MCF 10A (cell line): Measurements from ENCODE around the gene CAPZB. TPM values are rescaled to one million over a fixed set of nuclear protein-coding genes. Genes with fewer than 3 reads are reported as not detected.
A peak's percentile ranks its signal among the peaks of the same experiment; 100 is the strongest.

Experiments used
- BruUV-seq: library from RNA; stranded (reverse); fragments of 400-500 nt; replicated peaks from 2 replicates; lab custom pipeline; 2021; lab: Mats Ljungman, UMichigan
- CTCF ChIA-PET: fragments of 300-600 bp; sonication (Branson Sonifier 250); formaldehyde crosslinking; extraction: SDS; loops from one replicate; lab custom pipeline; 2021; ENCODE audit warnings: antibody characterized with exemption, inconsistent platforms; lab: Yijun Ruan, JAX
- POLR2A ChIA-PET: fragments of 300-600, 350-650 bp; sonication (Branson Sonifier 250); formaldehyde crosslinking; extraction: SDS; loops from one replicate; lab custom pipeline; 2020; ENCODE audit warnings: antibody characterized with exemption, inconsistent platforms; lab: Yijun Ruan, JAX
- DNase-seq: peaks from one replicate; pipeline ENCODE4 v3.0.0-alpha.2; 2018; ENCODE audit not compliant: unreplicated experiment
- H3K27ac Mint-ChIP-seq: one replicate; pipeline ENCODE4 v1.8.0; 2022; ENCODE audit warnings: mild to moderate bottlenecking, low read depth, mixed read lengths; ENCODE audit not compliant: unreplicated experiment
- H3K27me3 Mint-ChIP-seq: one replicate; pipeline ENCODE4 v1.8.0; 2022; ENCODE audit warnings: mixed read lengths; ENCODE audit not compliant: insufficient read depth, unreplicated experiment
- H3K36me3 Mint-ChIP-seq: one replicate; pipeline ENCODE4 v1.8.0; 2022; ENCODE audit warnings: mild to moderate bottlenecking, moderate library complexity, mixed read lengths; ENCODE audit not compliant: insufficient read depth, unreplicated experiment
- H3K4me1 Mint-ChIP-seq: one replicate; pipeline ENCODE4 v1.8.0; 2022; ENCODE audit warnings: mixed read lengths; ENCODE audit not compliant: insufficient read depth, unreplicated experiment
- H3K4me3 Mint-ChIP-seq: one replicate; pipeline ENCODE4 v1.8.0; 2022; ENCODE audit warnings: mild to moderate bottlenecking, moderate library complexity, mixed read lengths; ENCODE audit not compliant: unreplicated experiment
- H3K9me3 Mint-ChIP-seq: one replicate; pipeline ENCODE4 v1.8.0; 2022; ENCODE audit warnings: mixed read lengths; ENCODE audit not compliant: unreplicated experiment
- CTCF ChIP-seq: fragments of 200-600 bp; IDR thresholded peaks from one replicate; pipeline ENCODE4 v1.8.0; 2022; ENCODE audit warnings: antibody characterized with exemption, mild to moderate bottlenecking; ENCODE audit not compliant: unreplicated experiment
- intact Hi-C: fragments of 100-400 bp; cut with micrococcal nuclease; formaldehyde crosslinking; loops from 2 replicates; pipeline ENCODE4 v1.14.1; 2022
- total RNA-seq: library from RNA; stranded (reverse); gene quantifications from 2 replicates; pipeline ENCODE4 v1.2.3, GENCODE V29; 2022

The CAPZB gene
- total RNA-seq, 1 experiment from 2014 or later = 252 TPM

- POLR2A ChIA-PET = interaction anchor here (0.6 to 3.9 kb wide), 17 partner anchors 11 to 349 kb away, joined by 3 to 24 read pairs (median 4); partner anchors contain the start of genes EMC1 and MRTO4
- BruUV-seq = TSS peak; percentile 51
- intact Hi-C loops = no loop called here
- Mint-ChIP-seq H3K27me3 (no peaks in the 10 kb centered on the region), H3K9me3 (no peaks in the 10 kb centered on the region), H3K27ac (peak within 1 kb of the TSS; percentile 84), H3K4me1 (peaks cover 27% of the 10 kb centered on the region), H3K4me3 (peak within 1 kb of the TSS; percentile 77), H3K36me3 (peaks cover 6% of the 10 kb centered on the region)
- peak; percentile 92 for DNase-seq
- peak; percentile 8 for TF ChIP-seq CTCF
- CTCF ChIA-PET = interaction anchor here (0.6 to 1.1 kb wide), 2 partner anchors 101 to 341 kb away, joined by 3 read pairs; no protein-coding TSS in a partner anchor
Observed at GRCh38 chr1:19311931-19312781, 173.2 kb downstream of the CAPZB start, which contains the start of the genes AKR7A2 and SLC66A1. AKR7A2 (minus strand) TSS chr1:19312144; CDS start chr1:19312124, 20 bp downstream. SLC66A1 (plus strand) TSS chr1:19312326; CDS start chr1:19317678, 5,352 bp downstream.

DNA sequence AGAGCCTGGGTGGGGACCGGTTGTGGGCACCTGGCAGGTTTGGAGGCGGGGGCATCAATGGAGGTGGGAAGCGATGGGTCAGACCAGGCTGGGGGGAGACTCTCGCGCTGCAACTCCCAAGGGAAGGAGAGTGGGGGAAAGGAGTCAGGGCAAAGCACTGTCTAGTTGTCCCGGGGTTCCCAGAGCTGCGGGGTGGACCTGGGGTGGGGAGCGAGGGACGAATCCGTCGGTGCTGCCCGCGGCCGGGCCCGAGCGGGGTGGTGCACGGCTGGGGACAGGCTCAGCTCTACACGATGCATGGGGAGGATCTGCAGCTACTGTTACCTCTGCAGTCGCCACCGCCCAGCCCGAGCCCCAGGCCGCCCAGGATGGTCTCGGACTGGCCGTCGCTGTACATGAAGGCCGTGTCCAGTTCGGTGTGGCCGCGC is 173.8 kb downstream of the CAPZB start:
- Mint-ChIP-seq H3K27me3 (no peaks in the 10 kb centered on the region), H3K36me3 (peaks cover 10% of the 10 kb centered on the region), H3K4me3 (peak overlapping the region; percentile 77), H3K27ac (peak overlapping the region; percentile 59), H3K4me1 (peaks cover 27% of the 10 kb centered on the region), H3K9me3 (no peaks in the 10 kb centered on the region)
- CTCF ChIA-PET = interaction anchor here (0.6 kb wide), 1 partner anchor 100 kb away, joined by 3 read pairs; no protein-coding TSS in a partner anchor
- no peak for TF ChIP-seq CTCF
- intact Hi-C loops = no loop called here
- peak; percentile 18 for DNase-seq
- no TSS peak for BruUV-seq
- POLR2A ChIA-PET = interaction anchor here (0.6 to 3.9 kb wide), 15 partner anchors 18 to 1725 kb away, joined by 3 to 24 read pairs (median 4); partner anchors contain the start of genes EMC1 and MRTO4

DNA sequence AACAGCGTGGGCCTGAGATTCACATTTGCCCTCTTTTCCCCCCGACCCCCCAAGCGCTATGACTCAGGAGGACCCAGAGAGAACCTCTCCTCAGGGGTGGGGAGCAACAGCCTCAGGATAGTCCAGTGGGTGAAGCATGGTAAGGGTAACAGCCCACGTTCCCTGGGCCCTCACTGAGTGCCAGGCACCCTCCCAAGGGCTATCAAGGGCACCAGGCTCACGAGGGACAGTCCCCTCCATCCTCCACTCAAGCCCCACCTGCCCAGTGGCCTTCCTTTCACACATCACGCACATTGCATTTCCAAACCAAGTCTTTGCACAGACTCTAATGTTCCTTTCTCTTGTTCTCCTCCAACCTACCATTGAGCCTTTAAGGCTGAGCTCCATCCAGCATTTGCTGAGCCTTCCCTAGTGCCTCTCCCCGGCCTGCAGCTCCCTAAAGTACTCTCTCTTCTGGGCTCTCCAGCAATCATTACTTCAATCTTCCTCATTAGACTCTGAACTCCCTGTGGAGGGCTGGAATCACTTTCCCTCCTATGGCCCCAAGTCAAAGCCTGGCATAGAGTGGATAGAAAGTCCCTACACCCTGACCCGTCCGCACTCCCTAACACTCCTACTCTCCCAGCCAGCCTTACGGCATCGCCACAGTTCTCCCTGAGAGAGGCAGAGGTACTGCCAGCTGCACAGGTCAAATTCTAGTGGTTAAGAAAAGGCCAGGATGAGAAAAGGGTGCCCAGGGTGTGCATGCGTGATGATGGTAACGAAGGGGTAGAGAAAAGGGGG is 174.4 kb downstream of the CAPZB start:
- Mint-ChIP-seq H3K9me3 (no peaks in the 10 kb centered on the region), H3K36me3 (peaks cover 16% of the 10 kb centered on the region), H3K4me1 (peaks cover 27% of the 10 kb centered on the region), H3K4me3 (peak overlapping the region; percentile 77), H3K27me3 (no peaks in the 10 kb centered on the region), H3K27ac (peak overlapping the region; percentile 59)
- ChIA-PET CTCF (interaction anchor here (0.6 kb wide), 1 partner anchor 100 kb away, joined by 3 read pairs; no protein-coding TSS in a partner anchor), POLR2A (interaction anchor here (0.6 to 3.9 kb wide), 11 partner anchors 16 to 1725 kb away, joined by 3 to 24 read pairs (median 4); partner anchors contain the start of genes EMC1 and MRTO4)
- TSS peak; percentile 42 for BruUV-seq
- DNase-seq = no peak
- no peak for TF ChIP-seq CTCF
- intact Hi-C loops = no loop called here
